Left renal pelvis (tissue), 4 donors: ENCODE measurements around the gene PRM3. TPM values are rescaled to one million over a fixed set of nuclear protein-coding genes. Genes with fewer than 3 reads are reported as not detected.

Experiments
- DNase-seq, 4 donors: peaks; one replicate each; pipeline ENCODE4 v3.0.0-alpha.2; 2013; ENCODE audit warnings: low read depth in 4 of 4, low spot score in 3 of 4
- polyA plus RNA-seq, 4 donors: library from polyadenylated mRNA; unstranded; fragments of 120-200 nt; gene quantifications; one replicate each; pipeline ENCODE4 v1.2.1, GENCODE V29; 2013; ENCODE audit not compliant: insufficient read length in 4 of 4

The PRM3 gene
- not detected for polyA plus RNA-seq

- DNase-seq, result no peak
These were observed at the start of gene PRM3 for GRCh38 chr16:11272921-11273720. Gene PRM3 (minus strand): TSS chr16:11273629. CDS start chr16:11273595, 34 bp downstream.

GRCh38 chr16:11322823-11323222 is 49.4 kb upstream of the PRM3 start:
- DNase-seq, result no peak

GRCh38 chr16:11321662-11322061 is 48.2 kb upstream of the PRM3 start:
- no peak for DNase-seq

- no peak for DNase-seq
These were observed 46.7 kb upstream of the PRM3 start for GRCh38 chr16:11320170-11320569.

GRCh38 chr16:11319529-11320146 is 46.2 kb upstream of the PRM3 start:
- DNase-seq, result no peak

- DNase-seq, result no peak
These were observed 45.4 kb upstream of the PRM3 start for GRCh38 chr16:11318817-11319216.

GRCh38 chr16:11316331-11317015 is 43.0 kb upstream of the PRM3 start:
- DNase-seq, result no peak

- peak in 1 of 4 donors; percentile 68 for DNase-seq
These were observed 42.1 kb upstream of the PRM3 start for GRCh38 chr16:11315510-11315909.

- DNase-seq, result no peak
These were observed 41.0 kb upstream of the PRM3 start for GRCh38 chr16:11314309-11314894.

GRCh38 chr16:11313493-11314308 is 40.3 kb upstream of the PRM3 start:
- no peak for DNase-seq

- peak in 1 of 4 donors; percentile 58 for DNase-seq
These were observed 39.5 kb upstream of the PRM3 start for GRCh38 chr16:11312718-11313492.

- DNase-seq, result no peak
These were observed 37.6 kb upstream of the PRM3 start for GRCh38 chr16:11310997-11311561.

GRCh38 chr16:11310634-11310977 is 37.2 kb upstream of the PRM3 start:
- DNase-seq, result no peak

- DNase-seq, result no peak
These were observed 36.6 kb upstream of the PRM3 start for GRCh38 chr16:11309895-11310633.

- DNase-seq, result peak in 1 of 4 donors; percentile 46
These were observed 35.3 kb upstream of the PRM3 start for GRCh38 chr16:11308493-11309283.

- DNase-seq, result no peak
These were observed 34.4 kb upstream of the PRM3 start for GRCh38 chr16:11307639-11308492.
